Inflammatory macrophage treated with lipopolysaccharide for 1 hour (primary cell): Measurements from ENCODE around the gene C11orf98.
"Not testable (repeated sequence)": the region's sequence is repeated elsewhere in the genome, so short reads cannot be mapped to it uniquely, and the experiment has no call there.

ENCODE experiments used
- DNase-seq, 2 donors: peaks; one replicate each; pipeline ENCODE4 v3.0.0-alpha.2; 2020 to 2022

The C11orf98 gene

DNA sequence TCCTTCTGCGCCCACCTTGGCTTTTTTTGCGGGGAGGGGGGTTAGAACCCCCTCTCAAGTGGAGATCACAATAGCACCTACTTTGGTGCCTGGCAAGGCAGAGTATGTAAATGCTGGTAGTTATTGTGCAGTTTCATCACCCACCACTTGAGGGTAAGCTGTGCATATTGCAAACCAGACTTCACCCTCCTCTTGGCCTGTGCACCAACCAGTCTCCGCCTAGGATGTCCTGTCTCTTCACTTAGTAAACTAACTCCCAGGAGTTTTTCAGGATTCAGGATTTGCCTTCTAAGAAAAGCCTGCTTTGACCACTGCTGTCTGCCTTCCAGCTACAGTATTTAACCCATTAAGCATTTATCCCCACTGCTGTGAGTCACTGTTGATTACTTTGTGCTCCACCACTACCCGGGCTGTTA lies 15.8 kb upstream of the C11orf98 start:
- DNase-seq, result peak; percentile 47 to 55

DNA sequence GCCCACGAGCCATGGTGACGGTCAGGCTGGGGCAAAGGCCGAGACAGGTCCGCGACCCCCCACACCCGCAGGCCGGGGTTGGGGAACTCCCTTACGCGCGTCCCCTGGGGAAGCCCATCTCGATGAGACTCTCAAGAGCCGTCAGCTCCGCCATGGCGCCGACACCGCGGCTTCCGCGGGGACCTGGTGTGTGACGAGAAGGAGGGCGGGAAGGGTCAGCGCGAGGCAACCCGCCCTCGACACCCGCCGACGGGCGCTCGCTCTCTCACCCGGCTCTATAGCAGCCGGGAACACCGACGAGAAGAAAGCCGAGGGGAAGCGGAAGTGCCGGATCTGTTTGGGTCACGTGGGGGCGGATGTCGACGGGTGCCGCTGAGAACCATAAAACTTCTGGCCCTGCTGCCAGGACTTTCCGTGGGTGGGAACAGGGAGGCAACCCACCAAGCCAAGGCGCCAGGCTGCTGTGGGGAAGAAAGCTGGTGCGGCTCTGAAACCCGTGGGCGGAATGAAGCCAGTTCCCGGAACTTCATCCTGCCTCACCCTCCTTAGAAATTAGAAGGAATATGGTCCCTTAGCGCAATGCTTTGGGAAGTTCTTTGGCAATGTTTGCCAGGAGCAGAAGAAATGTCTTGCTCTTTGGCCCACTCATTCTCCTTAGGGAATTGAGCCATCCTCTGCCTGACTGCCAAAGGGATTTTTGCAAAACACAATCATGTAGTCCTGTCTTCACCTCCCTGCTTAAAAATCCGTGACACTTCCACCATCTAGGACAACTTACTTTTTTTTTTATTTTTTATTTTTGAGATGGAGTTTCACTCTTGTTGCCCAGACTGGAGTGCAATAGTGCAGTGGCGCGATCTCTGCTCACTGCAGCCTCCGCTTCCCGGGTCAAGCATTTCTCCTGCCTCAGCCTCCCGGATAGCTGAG lies 14.0 kb upstream of the C11orf98 start, which contains the start of gene UBXN1:
Gene UBXN1, minus strand, starts transcription at position 304 of the 927 bp plus-strand sequence. Its CDS starts 150 bp downstream, at position 154.
- DNase-seq, result peak; percentile 97 to 98

DNA sequence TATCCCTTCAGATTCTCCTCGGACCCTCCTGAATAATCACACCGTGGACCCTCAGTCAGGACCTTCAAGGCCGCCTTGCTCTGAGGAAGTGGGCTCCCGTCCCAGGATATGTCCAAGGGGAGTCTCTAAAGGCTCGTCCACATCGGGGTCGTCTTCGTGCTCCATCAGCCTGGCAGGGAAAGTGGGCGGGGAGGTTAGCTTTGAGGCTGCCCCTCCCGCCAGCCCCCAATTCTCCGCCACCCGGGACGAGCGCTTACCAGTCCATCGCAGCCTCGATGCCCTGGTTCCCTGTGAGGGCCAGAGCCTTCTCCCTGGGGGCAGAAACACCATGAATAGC lies 13.4 kb upstream of the C11orf98 start:
- DNase-seq, result no peak

- no peak for DNase-seq
Observed at GRCh38 chr11:62677714-62678113, 12.7 kb upstream of the C11orf98 start.

GRCh38 chr11:62677156-62677555 lies 12.1 kb upstream of the C11orf98 start:
- DNase-seq, result no peak

- DNase-seq, result no peak
Observed at GRCh38 chr11:62676698-62677097, 11.7 kb upstream of the C11orf98 start.

DNA sequence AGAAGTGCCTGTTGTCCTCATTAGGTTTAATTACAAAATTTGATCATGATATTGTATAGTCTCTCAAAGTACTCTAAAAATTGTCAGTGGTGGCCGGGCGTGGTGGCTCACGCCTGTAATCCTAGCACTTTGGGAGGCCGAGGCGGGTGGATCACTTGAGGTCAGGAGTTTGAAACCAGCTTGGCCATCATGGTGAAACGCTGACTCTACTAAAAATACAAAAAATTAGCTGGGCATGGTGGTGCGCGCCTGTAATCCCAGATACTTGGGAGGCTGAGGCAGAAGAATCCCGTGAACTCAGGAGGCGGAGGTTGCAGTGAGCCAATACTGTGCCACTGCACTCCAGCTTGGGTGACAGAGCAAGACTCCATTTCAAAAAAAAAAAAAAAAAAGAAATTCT lies 10.4 kb upstream of the C11orf98 start:
- DNase-seq, result not testable (repeated sequence)

DNA sequence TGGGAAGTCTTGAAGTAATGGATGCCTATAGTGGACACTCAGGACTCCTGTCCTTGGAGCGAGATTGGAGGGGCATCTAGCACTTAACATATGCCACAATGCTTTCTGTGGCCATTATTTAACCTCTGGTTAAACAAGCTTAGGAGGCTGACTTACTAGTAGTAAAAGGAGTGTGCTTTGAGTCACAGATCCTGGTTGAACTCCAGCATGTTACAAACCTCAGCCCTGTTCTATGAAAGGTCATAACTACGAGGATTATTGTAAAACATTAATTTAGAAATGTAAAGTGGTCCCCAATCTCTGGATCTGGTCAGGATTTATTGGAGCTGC lies 8.2 kb upstream of the C11orf98 start:
- DNase-seq, result no peak

DNA sequence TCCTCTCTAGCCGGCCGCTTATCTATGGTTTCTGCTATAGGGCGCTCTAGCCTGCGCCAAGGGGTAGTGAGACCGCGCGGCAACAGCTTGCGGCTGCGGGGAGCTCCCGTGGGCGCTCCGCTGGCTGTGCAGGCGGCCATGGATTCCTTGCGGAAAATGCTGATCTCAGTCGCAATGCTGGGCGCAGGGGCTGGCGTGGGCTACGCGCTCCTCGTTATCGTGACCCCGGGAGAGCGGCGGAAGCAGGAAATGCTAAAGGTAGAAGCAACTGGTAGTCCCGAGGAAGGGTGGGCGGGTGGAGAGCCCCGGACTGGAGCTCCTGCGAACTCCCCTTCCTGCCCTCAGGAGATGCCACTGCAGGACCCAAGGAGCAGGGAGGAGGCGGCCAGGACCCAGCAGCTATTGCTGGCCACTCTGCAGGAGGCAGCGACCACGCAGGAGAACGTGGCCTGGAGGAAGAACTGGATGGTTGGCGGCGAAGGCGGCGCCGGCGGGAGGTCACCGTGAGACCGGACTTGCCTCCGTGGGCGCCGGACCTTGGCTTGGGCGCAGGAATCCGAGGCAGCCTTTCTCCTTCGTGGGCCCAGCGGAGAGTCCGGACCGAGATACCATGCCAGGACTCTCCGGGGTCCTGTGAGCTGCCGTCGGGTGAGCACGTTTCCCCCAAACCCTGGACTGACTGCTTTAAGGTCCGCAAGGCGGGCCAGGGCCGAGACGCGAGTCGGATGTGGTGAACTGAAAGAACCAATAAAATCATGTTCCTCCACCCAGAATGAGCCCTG lies 6.8 kb upstream of the C11orf98 start, which contains the start of the genes LBHD1 and UQCC3:
Gene LBHD1, minus strand, starts transcription at position 660 of the 782 bp plus-strand sequence. CDS start 2,236 bp downstream, outside the sequence.
Gene UQCC3, plus strand, starts transcription at position 66 of the 782 bp plus-strand sequence. Its CDS starts 73 bp downstream, at position 139.
- DNase-seq, result peak; percentile 83 to 89

GRCh38 chr11:62671236-62671607 lies 6.2 kb upstream of the C11orf98 start:
- DNase-seq, result no peak

DNA sequence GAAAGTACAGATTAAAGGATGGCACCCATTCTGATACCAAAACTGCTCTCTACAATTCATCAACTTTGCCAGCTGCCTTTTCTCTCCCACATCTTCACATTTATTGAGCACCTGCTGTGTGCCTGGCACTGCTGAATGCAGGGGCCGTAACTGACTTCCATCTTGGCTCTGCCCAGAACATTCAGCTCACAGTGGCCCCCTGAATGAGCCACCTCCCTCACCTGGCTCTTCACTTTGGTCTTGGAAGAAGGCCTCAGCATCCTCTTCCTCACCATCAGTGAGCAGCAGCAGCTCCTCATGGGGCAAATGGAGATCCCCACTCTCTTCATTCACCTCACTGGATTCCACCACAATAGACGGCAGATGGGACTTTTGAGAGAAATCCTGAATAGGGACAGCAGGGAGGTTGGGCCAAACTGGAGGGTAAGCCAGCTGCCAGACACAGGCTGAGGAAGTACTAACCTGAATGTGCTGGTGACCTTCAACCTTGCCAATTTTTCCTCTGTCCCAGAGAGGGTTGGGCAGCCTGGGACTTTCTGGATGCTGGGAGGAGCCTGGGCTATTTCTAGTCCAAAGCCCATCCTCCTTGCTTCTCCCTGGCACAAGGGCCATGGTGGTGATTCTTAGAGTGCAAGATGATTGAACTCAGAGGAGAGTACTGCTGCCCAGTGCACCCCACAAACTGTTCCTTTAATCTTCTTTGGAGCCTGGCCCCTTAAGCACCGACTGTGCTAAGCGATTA lies 4.6 kb upstream of the C11orf98 start:
- DNase-seq, result no peak

- DNase-seq, result no peak
Observed at GRCh38 chr11:62667460-62667859, 2.5 kb upstream of the C11orf98 start.

DNA sequence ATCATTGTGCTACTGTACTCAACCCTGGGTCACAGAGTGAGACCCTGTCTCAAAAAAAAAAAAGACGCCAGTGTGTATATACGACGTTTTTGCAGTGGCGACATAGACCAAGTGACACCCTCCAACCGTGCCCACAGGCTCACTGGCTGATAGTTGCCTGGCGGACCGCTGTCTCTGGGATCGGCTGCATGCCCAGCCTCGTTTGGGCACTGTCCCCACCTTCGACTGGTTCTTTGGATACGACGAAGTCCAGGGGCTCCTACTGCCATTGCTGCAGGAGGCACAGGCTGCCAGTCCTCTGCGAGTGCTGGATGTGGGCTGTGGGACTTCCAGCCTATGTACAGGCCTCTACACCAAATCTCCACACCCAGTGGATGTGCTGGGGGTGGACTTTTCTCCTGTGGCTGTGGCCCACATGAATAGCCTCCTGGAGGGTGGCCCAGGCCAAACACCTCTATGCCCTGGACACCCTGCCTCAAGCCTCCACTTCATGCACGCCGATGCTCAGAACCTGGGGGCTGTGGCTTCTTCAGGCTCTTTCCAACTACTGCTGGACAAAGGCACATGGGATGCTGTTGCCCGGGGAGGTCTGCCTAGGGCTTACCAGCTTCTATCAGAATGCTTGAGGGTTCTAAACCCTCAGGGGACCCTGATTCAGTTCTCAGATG lies 1.4 kb upstream of the C11orf98 start:
- no peak for DNase-seq

- DNase-seq, result peak; percentile 35 to 49
Observed at GRCh38 chr11:62665599-62666258, 719 bp upstream of the C11orf98 start.

DNA sequence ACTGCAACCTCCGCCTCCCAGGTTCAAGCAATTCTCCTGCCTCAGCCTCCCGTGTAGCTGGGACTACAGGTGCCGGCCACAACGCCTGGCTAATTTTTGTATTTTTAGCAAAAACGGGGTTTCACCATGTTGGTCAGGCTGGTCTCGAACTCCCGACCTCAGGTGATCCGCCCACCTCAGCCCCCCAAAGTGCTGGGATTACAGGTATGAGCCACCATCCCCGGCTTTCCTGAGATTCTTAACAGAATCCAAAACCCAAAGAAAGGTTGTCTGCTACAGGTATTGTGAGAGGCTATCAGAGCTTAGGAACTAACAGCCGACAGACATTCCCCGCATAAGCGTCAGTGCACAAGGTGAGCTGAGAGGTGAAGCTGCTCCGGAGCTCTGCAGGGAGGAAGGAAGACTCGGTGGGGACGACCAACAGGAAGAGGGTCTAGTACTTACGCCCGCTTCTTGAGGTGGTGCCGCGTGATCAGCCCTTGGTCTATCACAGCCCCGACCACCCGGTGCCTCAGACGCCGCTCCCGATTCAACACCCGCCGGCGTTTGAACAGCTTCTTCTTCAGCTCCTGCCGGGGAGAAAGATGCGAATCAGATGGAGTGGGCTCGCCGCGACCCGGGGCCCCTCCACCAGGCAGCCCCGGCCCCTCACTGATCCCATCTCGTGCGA lies 470 bp downstream of the C11orf98 start:
- no peak for DNase-seq

DNA sequence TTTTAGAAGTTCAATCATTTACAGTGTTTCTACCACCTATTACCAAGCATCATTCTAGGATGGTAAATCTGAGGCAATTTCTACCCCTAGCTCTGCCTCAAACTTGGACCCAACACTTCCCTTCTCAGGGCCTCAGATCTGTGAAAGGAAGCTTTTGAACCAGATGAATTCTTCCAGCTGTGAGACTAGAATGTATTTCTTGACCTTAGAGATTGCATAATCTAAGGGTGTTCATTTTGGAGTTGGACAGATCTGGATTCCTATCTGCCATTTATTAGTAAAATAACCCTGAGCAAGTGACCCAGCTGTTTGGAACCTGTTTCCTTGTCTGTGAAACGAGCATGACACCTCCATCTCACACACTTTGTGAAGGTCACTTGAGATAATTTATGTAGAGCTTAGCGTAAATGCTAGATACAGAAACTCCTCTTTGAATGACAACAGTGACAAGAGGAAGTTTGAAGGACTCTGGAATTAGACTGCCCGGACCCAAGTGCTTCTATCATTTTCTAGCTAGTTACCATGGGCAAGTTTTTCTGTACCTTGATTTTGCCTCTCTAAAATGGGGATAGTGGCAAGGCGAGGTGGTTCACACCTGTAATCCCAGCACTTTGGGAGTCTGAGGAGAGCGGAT lies 8.1 kb downstream of the C11orf98 start:
- no peak for DNase-seq

GRCh38 chr11:62654297-62654696 lies 10.7 kb downstream of the C11orf98 start:
- DNase-seq, result no peak

- no peak for DNase-seq
Observed at GRCh38 chr11:62652161-62653006, 12.6 kb downstream of the C11orf98 start.

GRCh38 chr11:62650283-62650682 lies 14.7 kb downstream of the C11orf98 start:
- not testable (repeated sequence) for DNase-seq

DNA sequence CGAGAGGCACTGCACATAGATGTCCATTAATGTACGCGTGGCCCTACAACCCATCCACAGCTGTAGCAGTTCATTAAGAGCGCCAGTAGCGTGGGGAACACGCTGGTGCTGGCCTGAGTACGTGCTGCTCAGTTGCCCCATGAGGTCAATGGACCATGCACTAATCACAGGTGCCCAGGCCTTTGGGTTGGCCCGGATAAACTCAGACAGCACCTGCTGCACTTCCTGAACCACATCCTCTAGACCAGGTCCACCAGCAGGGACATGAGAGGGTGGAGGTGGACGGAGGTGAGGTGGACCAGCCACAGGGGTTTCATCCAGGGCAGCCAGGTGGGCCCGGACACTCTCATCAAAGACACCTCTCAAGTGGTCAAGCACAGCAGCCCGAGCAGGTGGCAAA lies 15.5 kb downstream of the C11orf98 start:
- DNase-seq, result no peak
